HEK293 (cell line): Measurements from ENCODE around the gene LEF1.

Experiments used
- CTCF ChIP-seq: fragments of 450-650 bp; formaldehyde crosslinking; IDR thresholded peaks from 2 replicates; pipeline ENCODE4 v1.5.1; 2016; ENCODE audit warnings: missing biosample characterization, missing genetic modification characterization
- MYNN ChIP-seq: fragments of 450-650 bp; formaldehyde crosslinking; IDR thresholded peaks from 2 replicates; pipeline ENCODE4 v1.5.1; 2016; ENCODE audit warnings: missing biosample characterization, missing genetic modification characterization, borderline replicate concordance
- TCF7L2 ChIP-seq: IDR thresholded peaks from 2 replicates; pipeline ENCODE4 v1.6.1; 2011; ENCODE audit warnings: low read depth, mild to moderate bottlenecking, inconsistent platforms, low read length, moderate library complexity, borderline replicate concordance
- ZFP69B ChIP-seq: fragments of 450-650 bp; formaldehyde crosslinking; IDR thresholded peaks from 2 replicates; pipeline ENCODE4 v1.5.1; 2016; ENCODE audit warnings: missing biosample characterization, missing genetic modification characterization
- ZNF157 ChIP-seq: fragments of 450-650 bp; formaldehyde crosslinking; IDR thresholded peaks from 2 replicates; pipeline ENCODE4 v1.5.1; 2016; ENCODE audit warnings: missing biosample characterization, missing genetic modification characterization
- ZNF16 ChIP-seq: fragments of 450-650 bp; formaldehyde crosslinking; IDR thresholded peaks from 2 replicates; pipeline ENCODE4 v1.5.1; 2016; ENCODE audit warnings: low read depth, missing biosample characterization, missing genetic modification characterization
- ZNF423 ChIP-seq: fragments of 450-650 bp; formaldehyde crosslinking; IDR thresholded peaks from 2 replicates; pipeline ENCODE4 v1.5.1; 2016; ENCODE audit warnings: missing biosample characterization, missing genetic modification characterization
- ZNF433 ChIP-seq: fragments of 450-650 bp; formaldehyde crosslinking; IDR thresholded peaks from 2 replicates; pipeline ENCODE4 v1.5.1; 2016; ENCODE audit warnings: missing biosample characterization, missing genetic modification characterization, low read depth
- ZNF48 ChIP-seq: fragments of 450-650 bp; formaldehyde crosslinking; IDR thresholded peaks from 2 replicates; pipeline ENCODE4 v1.5.1; 2016; ENCODE audit warnings: missing biosample characterization, missing genetic modification characterization
- ZNF561 ChIP-seq: fragments of 450-650 bp; IDR thresholded peaks from 2 replicates; pipeline ENCODE4 v1.5.1; 2018; ENCODE audit warnings: missing biosample characterization, missing genetic modification characterization, borderline replicate concordance
- ZNF664 ChIP-seq: fragments of 450-650 bp; formaldehyde crosslinking; IDR thresholded peaks from 2 replicates; pipeline ENCODE4 v1.5.1; 2016; ENCODE audit warnings: missing biosample characterization, missing genetic modification characterization

- TF ChIP-seq TCF7L2 (no peak), ZFP69B (no peak), ZNF664 (tag by site-specific recombination) (no peak), CTCF (no peak), ZNF157 (tag by site-specific recombination) (no peak), ZNF16 (tag by site-specific recombination) (no peak), ZNF561 (tag by site-specific recombination) (no peak), ZNF48 (no peak), MYNN (no peak), ZNF423 (no peak), ZNF433 (tag by site-specific recombination) (no peak)
Observed at GRCh38 chr4:108160741-108161352, 7.9 kb downstream of the LEF1 start.
